AG04450 (cell line): ENCODE measurements around the gene CAPN13. TPM values are rescaled to one million over a fixed set of nuclear protein-coding genes. Genes with fewer than 3 reads are reported as not detected.

Experiments used
- CTCF ChIA-PET: fragments of 300-600, 350-600 bp; formaldehyde crosslinking; extraction: SDS; loops from one replicate; lab custom pipeline; 2022; ENCODE audit warnings: antibody characterized with exemption, inconsistent platforms; lab: Charles Lee
- POLR2A ChIA-PET: fragments of 350-600 bp; formaldehyde crosslinking; extraction: SDS; loops from one replicate; lab custom pipeline; 2021; ENCODE audit warnings: antibody characterized with exemption, inconsistent platforms; lab: Yijun Ruan, JAX
- DNase-seq: peaks from one replicate; pipeline ENCODE4 v3.0.0-alpha.2; 2011; ENCODE audit warnings: low read depth, low spot score
- H3K27ac ChIP-seq: one replicate; pipeline ENCODE4 v1.5.1; 2012; ENCODE audit warnings: low read depth, low read length, control low read depth
- H3K27me3 ChIP-seq: one replicate; pipeline ENCODE4 v1.6.0; 2012; ENCODE audit warnings: low read length; ENCODE audit not compliant: control insufficient read depth, insufficient read depth
- H3K4me3 ChIP-seq: 2 replicates; pipeline ENCODE4 v1.5.1; 2011; ENCODE audit warnings: mild to moderate bottlenecking, low read depth, low read length, control low read depth
- H3K9me3 ChIP-seq: 2 replicates; pipeline ENCODE4 v1.5.1; 2012; ENCODE audit warnings: low read length; ENCODE audit not compliant: control insufficient read depth, insufficient read depth
- CTCF ChIP-seq: IDR thresholded peaks from 2 replicates; pipeline ENCODE4 v1.5.1; 2011; ENCODE audit warnings: low read depth, low read length, control low read depth, inconsistent platforms
- polyA plus RNA-seq: library from polyadenylated mRNA; depleted of rRNA; stranded (reverse); fragments of >200 nt; gene quantifications from 2 replicates; pipeline ENCODE4 v1.2.3, GENCODE V29; 2011

Gene CAPN13
- polyA plus RNA-seq, 1 experiment = not detected

- Histone ChIP-seq H3K4me3 (no peak overlapping the region), H3K9me3 (no peaks in the 10 kb centered on the region), H3K27me3 (peaks cover 15% of the 10 kb centered on the region), H3K27ac (no peak overlapping the region)
- CTCF ChIA-PET = interaction anchor here (0.8 kb wide), 1 partner anchor 19 kb away, joined by 3 read pairs; no protein-coding TSS in a partner anchor
- DNase-seq = no peak
- TF ChIP-seq CTCF = no peak
- POLR2A ChIA-PET = no interaction called here
Observed at GRCh38 chr2:30732876-30733275, 74.4 kb downstream of the CAPN13 start.

GRCh38 chr2:30732376-30732775 lies 74.9 kb downstream of the CAPN13 start:
- POLR2A ChIA-PET = no interaction called here
- Histone ChIP-seq H3K4me3 (no peak overlapping the region), H3K27ac (no peak overlapping the region), H3K9me3 (no peaks in the 10 kb centered on the region), H3K27me3 (peaks cover 15% of the 10 kb centered on the region)
- CTCF ChIA-PET = no interaction called here
- DNase-seq = no peak
- no peak for TF ChIP-seq CTCF

- no peak for DNase-seq
- TF ChIP-seq CTCF = no peak
- H3K27ac ChIP-seq = no peak overlapping the region
- ChIA-PET CTCF (no interaction called here), POLR2A (no interaction called here)
- no peaks in the 10 kb centered on the region for H3K9me3 ChIP-seq
- peaks cover 15% of the 10 kb centered on the region for H3K27me3 ChIP-seq
- no peak overlapping the region for H3K4me3 ChIP-seq
Observed at GRCh38 chr2:30731706-30732105, 75.5 kb downstream of the CAPN13 start.

GRCh38 chr2:30730736-30731647 lies 76.3 kb downstream of the CAPN13 start:
- POLR2A ChIA-PET = no interaction called here
- Histone ChIP-seq H3K27me3 (peaks cover 15% of the 10 kb centered on the region), H3K27ac (no peak overlapping the region), H3K4me3 (no peak overlapping the region), H3K9me3 (no peaks in the 10 kb centered on the region)
- DNase-seq = no peak
- TF ChIP-seq CTCF = no peak
- CTCF ChIA-PET = no interaction called here

GRCh38 chr2:30729031-30729430 lies 78.2 kb downstream of the CAPN13 start:
- CTCF ChIA-PET = no interaction called here
- no peak for TF ChIP-seq CTCF
- H3K27me3 ChIP-seq = peaks cover 9% of the 10 kb centered on the region

More at GRCh38 chr2:30729031-30729430, 78.2 kb downstream of the CAPN13 start:
- POLR2A ChIA-PET = no interaction called here
- no peak overlapping the region for H3K27ac ChIP-seq
- H3K9me3 ChIP-seq = no peaks in the 10 kb centered on the region
- no peak overlapping the region for H3K4me3 ChIP-seq
- no peak for DNase-seq
